Ishikawa (cell line): ENCODE results near the gene DGCR8.

Source experiments
- CEBPB ChIP-seq: IDR thresholded peaks from 2 replicates; pipeline ENCODE4 v1.6.1; 2012
- EP300 ChIP-seq: IDR thresholded peaks from 2 replicates; pipeline ENCODE4 v1.6.1; 2012; ENCODE audit warnings: borderline replicate concordance
- TEAD4 ChIP-seq: IDR thresholded peaks from 2 replicates; pipeline ENCODE4 v1.6.1; 2012
- YY1 ChIP-seq: IDR thresholded peaks from 2 replicates; pipeline ENCODE4 v1.6.1; 2012; ENCODE audit warnings: low read depth
- TF ChIP-seq, protein P1 (sequence below): IDR thresholded peaks from 2 replicates; pipeline ENCODE4 v1.6.1; 2012
- TF ChIP-seq, protein P2 (sequence below): IDR thresholded peaks from 2 replicates; pipeline ENCODE4 v1.6.1; 2012; ENCODE audit warnings: low read depth, mild to moderate bottlenecking

DNA sequence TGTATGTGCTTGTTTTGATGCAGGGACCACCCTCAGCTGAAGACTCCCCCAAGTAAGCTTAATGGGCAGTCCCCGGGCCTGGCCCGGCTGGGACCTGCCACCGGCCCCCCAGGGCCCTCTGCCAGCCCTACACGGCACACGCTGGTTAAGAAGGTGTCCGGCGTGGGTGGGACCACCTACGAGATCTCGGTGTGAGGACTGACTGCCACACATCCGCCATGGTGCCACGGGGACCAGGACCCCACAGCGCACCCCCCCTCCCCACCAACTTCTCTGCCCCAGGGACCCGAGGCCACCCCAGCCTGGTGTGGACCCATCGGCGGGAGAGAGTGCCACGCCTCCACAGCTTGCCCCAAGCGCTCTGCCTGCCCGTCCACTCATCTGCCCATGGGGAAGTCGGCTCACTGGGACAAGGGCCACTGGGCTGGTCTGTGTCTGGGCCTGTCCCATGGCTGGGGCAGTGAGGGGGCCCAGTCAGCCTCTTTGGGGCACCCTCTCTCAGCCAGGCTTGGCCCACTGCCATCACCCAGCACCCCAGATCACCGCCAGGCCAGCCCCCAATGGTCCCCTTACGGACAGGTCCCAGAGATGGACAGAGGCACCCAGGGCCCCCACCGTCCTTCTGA, 65.3 kb downstream of the DGCR8 start:
- TF ChIP-seq YY1 (no peak), TEAD4 (no peak), CEBPB (no peak), EP300 (no peak)
- TF ChIP-seq, protein P1, sequence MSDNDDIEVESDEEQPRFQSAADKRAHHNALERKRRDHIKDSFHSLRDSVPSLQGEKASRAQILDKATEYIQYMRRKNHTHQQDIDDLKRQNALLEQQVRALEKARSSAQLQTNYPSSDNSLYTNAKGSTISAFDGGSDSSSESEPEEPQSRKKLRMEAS, result no peak
- TF ChIP-seq, protein P2, sequence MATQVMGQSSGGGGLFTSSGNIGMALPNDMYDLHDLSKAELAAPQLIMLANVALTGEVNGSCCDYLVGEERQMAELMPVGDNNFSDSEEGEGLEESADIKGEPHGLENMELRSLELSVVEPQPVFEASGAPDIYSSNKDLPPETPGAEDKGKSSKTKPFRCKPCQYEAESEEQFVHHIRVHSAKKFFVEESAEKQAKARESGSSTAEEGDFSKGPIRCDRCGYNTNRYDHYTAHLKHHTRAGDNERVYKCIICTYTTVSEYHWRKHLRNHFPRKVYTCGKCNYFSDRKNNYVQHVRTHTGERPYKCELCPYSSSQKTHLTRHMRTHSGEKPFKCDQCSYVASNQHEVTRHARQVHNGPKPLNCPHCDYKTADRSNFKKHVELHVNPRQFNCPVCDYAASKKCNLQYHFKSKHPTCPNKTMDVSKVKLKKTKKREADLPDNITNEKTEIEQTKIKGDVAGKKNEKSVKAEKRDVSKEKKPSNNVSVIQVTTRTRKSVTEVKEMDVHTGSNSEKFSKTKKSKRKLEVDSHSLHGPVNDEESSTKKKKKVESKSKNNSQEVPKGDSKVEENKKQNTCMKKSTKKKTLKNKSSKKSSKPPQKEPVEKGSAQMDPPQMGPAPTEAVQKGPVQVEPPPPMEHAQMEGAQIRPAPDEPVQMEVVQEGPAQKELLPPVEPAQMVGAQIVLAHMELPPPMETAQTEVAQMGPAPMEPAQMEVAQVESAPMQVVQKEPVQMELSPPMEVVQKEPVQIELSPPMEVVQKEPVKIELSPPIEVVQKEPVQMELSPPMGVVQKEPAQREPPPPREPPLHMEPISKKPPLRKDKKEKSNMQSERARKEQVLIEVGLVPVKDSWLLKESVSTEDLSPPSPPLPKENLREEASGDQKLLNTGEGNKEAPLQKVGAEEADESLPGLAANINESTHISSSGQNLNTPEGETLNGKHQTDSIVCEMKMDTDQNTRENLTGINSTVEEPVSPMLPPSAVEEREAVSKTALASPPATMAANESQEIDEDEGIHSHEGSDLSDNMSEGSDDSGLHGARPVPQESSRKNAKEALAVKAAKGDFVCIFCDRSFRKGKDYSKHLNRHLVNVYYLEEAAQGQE, result no peak
